ELF-1 (cell line): Measurements from ENCODE around the gene MX2.
"Not testable (repeated sequence)": the region's sequence is repeated elsewhere in the genome, so short reads cannot be mapped to it uniquely, and the experiment has no call there.

Experiments
- DNase-seq: peaks from one replicate; pipeline ENCODE4 v3.0.0-alpha.2; 2016; ENCODE audit warnings: low read depth, low spot score

Gene MX2

GRCh38 chr21:41418393-41418792 lies 56.6 kb downstream of the MX2 start:
- no peak for DNase-seq

DNA sequence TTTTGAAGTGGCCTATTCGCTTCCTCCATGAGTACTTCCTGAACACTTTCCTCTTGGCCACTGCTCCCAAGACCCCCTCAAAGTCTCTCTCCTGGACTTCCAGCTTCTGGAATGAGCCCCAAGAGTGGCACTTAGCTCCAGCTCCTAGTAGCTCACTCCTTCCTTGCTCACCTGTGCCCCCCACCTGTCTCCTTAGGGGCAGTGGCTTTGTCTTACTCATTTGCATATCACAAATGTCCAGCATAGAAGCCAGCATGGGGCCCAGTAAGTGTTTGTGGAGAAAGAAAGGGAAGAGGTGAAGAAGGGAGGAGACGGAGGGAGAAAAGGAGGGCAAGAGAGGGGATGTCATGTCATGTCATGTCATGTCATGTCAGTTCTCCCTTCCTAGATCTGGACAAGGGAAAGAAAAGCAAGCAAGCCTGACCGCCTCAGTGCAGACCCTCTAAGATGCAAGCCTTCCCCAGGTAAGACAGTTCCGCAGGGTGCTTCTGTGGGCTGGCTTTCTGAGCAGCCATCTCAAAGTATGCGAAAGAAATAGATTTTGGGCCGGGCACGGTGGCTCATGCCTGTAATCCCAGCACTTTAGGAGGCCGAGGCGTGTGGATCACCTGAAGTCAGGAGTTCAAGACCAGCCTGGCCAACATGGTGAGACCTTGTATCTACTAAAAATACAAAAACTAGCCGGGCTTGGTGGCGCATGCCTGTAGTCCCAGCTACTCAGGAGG lies 57.3 kb downstream of the MX2 start:
- DNase-seq = no peak

DNA sequence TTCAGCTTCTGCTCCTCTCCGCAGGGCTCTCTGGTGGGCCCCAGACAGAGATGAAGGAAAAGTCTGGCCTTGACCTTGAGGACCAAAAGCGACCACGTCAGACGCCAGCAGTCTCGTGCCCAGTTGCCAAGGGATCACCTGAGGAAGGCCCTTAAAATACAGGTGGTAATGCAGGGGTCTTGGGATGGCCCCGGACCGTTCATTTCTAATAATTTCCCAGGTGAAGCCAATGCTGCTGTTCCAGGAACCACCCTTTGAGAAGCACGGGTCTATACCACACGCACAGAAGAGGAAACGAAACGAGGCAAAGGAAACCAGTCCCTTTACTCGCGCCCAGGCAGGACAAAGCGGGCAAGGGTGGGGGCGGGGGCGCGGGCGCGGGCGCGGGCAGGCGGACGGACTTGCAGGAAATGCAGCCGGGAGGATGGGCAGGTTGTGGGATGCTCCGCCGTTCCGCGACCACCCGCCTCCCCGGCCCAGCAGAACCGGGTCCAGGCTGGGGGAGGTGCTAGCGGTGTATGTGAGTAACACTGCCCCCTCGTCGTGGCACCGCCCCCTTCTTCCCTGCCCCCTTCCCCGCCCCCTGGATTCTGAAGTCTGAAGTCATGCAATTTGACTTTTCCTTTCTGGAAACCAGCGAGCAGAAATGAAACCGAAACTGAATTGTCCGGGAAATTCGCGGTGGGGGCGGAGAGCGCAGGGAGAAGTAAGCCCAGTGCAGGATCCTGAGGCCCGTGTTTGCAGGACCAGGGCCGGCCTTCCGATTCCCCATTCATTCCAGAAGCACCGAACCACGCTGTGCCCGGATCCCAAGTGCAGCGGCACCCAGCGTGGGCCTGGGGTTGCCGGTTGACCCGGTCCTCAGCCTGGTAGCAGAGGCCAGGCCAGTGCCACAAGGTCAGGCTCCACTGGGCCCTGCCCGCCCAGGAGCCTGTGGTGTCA lies 58.4 kb downstream of the MX2 start:
- DNase-seq = peak; percentile 65

DNA sequence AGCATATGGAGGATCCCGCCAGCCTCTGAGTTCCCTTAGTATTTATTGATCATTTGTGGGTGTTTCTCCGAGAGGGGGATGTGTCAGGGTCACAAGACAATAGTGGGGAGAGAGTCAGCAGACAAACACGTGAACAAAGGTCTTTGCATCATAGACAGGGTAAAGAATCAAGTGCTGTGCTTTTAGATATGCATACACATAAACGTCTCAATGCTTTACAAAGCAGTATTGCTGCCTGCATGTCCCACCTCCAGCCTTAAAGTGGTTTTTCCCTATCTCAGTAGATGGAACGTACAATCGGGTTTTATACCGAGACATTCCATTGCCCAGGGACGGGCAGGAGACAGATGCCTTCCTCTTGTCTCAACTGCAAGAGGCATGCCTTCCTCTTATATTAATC lies 59.2 kb downstream of the MX2 start:
- DNase-seq = not testable (repeated sequence)

DNA sequence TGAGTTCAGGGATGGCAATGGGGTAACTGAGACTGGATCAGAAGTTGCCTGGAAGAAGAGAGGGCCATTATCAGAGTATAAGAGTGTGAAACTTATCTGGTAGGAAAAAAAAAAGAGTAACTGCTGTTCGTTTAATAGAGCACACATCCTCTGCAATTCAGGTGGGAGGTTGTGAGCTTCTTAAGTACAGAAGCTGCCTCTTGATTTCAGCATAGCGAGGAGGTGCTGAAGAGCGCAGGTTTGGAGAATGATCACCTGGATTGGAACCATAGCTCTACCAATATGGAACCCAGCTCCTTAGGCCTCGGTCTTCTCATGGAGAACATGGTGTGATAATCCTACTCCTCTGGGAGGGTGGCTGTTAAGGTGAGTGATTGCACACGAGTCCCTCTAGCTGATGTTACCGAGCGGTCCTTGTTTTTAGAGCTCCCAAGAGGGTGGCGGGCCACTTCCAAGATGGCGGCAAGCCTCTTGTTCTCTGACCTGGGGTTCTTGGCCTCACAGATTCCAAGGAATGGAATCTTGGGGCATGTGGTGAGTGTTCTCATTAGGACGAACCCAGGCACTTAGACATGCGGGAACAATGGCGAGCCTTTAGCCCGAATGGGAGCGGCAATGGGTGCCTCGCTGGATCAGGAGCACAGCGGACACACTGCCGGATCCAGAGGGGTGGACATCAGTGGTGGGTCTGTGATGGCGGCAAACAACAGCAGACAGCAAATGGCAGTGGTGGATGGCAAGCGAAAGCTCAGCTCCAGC lies 60.9 kb downstream of the MX2 start:
- DNase-seq = no peak

- not testable (repeated sequence) for DNase-seq
Measured at GRCh38 chr21:41423305-41423636, 61.4 kb downstream of the MX2 start.

GRCh38 chr21:41425588-41425953 lies 63.7 kb downstream of the MX2 start:
- no peak for DNase-seq

- DNase-seq = peak; percentile 45
Measured at GRCh38 chr21:41425954-41426675, 64.3 kb downstream of the MX2 start, which contains the start of gene MX1. Gene MX1 (plus strand): TSS chr21:41426239. CDS start chr21:41432071, 5,832 bp downstream.

- peak; percentile 9 for DNase-seq
Measured at GRCh38 chr21:41426676-41427404, 65.0 kb downstream of the MX2 start.

DNA sequence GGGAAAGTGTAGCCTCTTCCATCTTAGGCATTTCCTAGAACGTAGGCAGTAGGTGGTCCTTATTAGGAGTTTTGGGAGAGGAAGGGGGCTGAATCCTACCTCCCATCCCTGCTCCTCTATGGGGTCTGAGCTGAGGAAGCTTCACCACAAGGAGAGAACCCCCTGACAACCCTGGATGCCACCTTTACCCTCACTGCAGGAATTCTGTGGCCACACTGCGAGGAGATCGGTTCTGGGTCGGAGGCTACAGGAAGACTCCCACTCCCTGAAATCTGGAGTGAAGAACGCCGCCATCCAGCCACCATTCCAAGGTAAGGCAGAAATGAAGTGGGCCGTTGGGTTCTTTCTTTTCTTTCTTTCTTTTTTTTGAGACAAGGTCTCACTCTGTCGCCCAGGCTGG lies 65.7 kb downstream of the MX2 start:
- DNase-seq = no peak

DNA sequence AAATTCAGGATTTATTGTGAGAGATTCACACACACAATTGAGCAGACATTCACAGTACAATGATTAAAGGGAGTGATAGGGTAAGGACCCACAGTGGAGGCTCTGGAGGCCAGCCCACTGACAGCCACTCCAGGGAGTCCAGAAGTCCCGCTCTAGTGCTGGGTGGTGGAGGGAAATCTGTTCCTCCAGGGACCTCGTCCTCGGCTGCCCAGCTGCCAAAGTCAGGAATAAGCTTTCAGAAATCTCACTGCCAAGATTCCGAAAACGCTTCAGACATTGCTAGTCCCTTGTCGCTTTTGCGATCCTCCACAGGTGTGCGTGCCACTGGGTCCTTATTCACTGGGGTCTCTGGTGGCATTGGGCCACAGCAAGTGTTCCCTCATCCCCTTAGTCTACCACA lies 66.5 kb downstream of the MX2 start:
- no peak for DNase-seq

- no peak for DNase-seq
Measured at GRCh38 chr21:41428847-41429246, 67.0 kb downstream of the MX2 start.

DNA sequence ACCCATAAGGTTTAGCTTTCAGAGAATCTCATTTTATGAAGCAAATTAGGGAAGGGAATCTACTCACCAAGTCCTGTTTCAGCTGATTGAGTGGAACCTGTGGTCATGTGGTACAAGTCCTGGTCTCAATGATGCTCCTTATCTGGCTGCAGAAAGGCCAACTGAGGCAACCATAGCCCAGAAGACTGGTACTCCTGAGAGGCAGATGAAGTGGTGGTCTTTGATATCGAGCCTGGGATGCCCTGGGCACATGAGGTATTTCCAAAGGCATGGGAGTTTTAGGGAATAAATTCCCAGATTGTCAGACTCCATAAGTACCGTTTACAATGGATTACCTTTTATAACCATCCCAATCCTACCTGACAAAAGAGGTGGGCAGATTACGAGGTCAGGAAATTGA lies 67.5 kb downstream of the MX2 start:
- DNase-seq = no peak

DNA sequence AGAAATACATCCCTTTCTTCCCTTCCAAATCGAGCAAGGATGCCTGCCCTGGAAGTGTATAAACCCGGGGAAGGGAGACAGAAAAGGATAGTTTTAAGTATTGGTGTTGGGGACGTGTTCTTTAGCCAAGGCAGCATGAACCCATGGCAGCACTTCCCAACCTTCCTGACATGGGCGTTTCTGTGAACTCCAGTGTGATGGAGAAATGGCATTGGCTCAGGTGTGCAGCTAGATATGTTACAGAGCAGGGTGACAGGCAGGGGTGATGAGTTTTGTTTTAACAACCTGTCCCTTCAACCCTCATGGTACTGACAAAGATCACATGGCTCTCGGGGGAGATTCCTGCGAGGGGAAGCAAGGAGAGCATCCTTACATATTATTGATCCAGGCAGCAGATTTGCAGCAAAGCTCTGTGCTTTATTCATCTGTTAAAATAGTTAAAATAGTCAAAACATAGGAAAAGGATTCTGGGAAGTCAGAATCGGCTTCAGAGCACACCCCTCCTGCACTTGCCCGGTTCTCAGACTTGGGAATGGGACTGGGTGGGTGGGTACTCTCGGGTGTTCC lies 68.2 kb downstream of the MX2 start:
- no peak for DNase-seq

DNA sequence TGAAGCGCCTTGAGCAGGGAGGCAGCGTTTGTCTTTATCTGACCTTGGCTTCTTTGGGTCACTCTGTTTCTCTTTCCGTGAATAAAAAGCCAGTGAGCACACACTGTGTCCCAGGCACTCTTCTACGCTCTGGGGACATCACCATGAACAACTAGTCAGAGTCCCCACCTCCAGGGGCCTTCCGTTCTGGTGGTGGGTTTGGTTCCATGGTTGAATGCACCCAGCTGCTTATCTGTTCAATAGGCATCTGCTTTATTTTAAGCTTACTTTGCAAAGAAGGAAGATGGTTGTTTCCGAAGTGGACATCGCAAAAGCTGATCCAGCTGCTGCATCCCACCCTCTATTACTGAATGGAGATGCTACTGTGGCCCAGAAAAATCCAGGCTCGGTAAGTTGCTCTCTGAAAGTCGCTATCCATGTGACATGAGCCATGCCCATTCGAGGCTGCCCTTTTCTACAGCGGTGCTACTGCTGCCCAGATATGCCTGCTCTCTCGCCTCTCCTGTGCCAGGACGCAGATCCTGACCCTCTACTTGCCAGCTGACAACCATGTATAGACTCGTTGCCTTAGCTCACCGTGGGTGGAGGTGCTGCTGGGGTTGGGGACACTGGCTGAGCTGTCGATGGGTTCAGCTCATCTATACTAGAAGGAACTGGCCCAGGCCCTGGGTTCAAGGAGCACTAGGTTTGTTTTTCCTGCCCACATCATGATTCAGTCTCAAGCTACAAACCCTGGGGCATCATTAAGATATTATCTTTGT lies 70.1 kb downstream of the MX2 start:
- DNase-seq = no peak

GRCh38 chr21:41432562-41433460 lies 71.0 kb downstream of the MX2 start:
- DNase-seq = no peak

DNA sequence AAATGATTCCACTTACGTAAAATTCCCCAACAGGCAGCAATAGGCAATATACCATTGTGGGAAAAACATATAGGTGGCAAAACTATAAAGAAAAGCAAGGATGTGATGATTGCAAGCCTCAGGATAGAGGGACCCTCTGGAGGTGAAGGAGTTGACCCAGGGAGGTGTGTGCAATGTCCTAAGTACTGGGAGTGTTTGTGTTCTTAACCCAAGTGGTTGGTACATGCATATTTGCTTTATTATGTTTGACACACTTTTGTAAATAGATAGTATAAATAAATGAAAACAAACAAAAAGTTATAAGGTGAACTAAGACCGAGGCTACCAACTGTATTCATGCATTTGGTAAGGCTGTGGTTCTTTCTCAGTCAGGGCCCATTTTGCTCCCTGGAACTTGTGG lies 71.7 kb downstream of the MX2 start:
- no peak for DNase-seq

DNA sequence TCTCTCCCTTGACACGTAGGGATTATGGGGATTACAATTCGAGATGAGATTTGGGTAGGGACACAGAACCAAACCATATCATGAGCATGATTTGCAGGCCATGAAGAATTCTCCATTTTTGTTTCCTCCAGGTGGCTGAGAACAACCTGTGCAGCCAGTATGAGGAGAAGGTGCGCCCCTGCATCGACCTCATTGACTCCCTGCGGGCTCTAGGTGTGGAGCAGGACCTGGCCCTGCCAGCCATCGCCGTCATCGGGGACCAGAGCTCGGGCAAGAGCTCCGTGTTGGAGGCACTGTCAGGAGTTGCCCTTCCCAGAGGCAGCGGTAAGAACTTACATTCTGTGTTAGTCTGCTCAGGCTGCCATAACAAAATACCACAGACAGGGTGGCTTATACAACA lies 73.9 kb downstream of the MX2 start:
- DNase-seq = no peak

DNA sequence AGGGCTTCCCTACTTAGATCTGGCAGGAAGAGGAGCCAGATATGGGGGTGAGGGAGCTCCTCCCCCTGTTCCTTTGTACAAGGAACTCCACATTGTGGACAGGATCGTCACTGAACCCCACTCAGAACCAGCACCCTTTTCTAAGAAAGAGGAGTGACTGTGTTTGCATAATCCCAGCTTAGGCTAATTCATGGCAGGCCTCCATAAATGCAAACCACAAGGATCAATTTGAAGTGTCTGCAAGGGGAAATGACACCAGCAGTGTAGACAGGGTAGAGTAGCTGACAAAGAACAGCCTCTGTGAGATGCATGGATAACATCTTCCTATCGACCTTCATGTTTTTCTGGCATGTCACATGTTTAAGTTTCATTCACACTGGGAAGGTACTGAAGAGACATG lies 75.9 kb downstream of the MX2 start:
- no peak for DNase-seq
